Inferior parietal cortex (tissue), 1 donor: Measurements from ENCODE around the gene SUDS3.

ENCODE experiments used
- DNase-seq: peaks from one replicate; pipeline ENCODE4 v3.0.0-alpha.2; 2016; ENCODE audit errors: extremely low spot score

Gene SUDS3

GRCh38 chr12:118356809-118357256, 19.5 kb upstream of the SUDS3 start:
- DNase-seq = no peak

GRCh38 chr12:118357257-118358007, 18.9 kb upstream of the SUDS3 start:
- peak; percentile 63 for DNase-seq

- DNase-seq = no peak
Observed at GRCh38 chr12:118358008-118358359, 18.4 kb upstream of the SUDS3 start.

GRCh38 chr12:118358612-118359540, 17.5 kb upstream of the SUDS3 start:
- DNase-seq = no peak

GRCh38 chr12:118359541-118359915, 16.8 kb upstream of the SUDS3 start:
- no peak for DNase-seq

- DNase-seq = no peak
Observed at GRCh38 chr12:118361092-118361404, 15.3 kb upstream of the SUDS3 start.

GRCh38 chr12:118361889-118362288, 14.5 kb upstream of the SUDS3 start:
- no peak for DNase-seq

GRCh38 chr12:118368821-118369220, 7.5 kb upstream of the SUDS3 start:
- DNase-seq = no peak

GRCh38 chr12:118370601-118371000, 5.8 kb upstream of the SUDS3 start:
- DNase-seq = no peak

- DNase-seq = no peak
Observed at GRCh38 chr12:118371321-118372282, 4.8 kb upstream of the SUDS3 start.

- DNase-seq = peak; percentile 96
Observed at GRCh38 chr12:118372541-118373495, 3.5 kb upstream of the SUDS3 start, which contains the start of gene TAOK3. Gene TAOK3 (minus strand): TSS chr12:118372907. CDS start chr12:118255567, 117,340 bp downstream.

- DNase-seq = no peak
Observed at GRCh38 chr12:118373616-118374015, 2.7 kb upstream of the SUDS3 start.

GRCh38 chr12:118374126-118374725, 2.1 kb upstream of the SUDS3 start:
- DNase-seq = no peak

- no peak for DNase-seq
Observed at GRCh38 chr12:118374909-118375308, 1.4 kb upstream of the SUDS3 start.

GRCh38 chr12:118375348-118375747, 1.0 kb upstream of the SUDS3 start:
- DNase-seq = peak; percentile 74

- DNase-seq = no peak
Observed at GRCh38 chr12:118377021-118377883, 897 bp downstream of the SUDS3 start.

GRCh38 chr12:118377884-118378470, 1.6 kb downstream of the SUDS3 start:
- peak; percentile 93 for DNase-seq

- no peak for DNase-seq
Observed at GRCh38 chr12:118391424-118391823, 15.1 kb downstream of the SUDS3 start.

GRCh38 chr12:118391836-118392235, 15.5 kb downstream of the SUDS3 start:
- DNase-seq = no peak
